ENCODE data around the gene SNX20.

The SNX20 gene, protein sequence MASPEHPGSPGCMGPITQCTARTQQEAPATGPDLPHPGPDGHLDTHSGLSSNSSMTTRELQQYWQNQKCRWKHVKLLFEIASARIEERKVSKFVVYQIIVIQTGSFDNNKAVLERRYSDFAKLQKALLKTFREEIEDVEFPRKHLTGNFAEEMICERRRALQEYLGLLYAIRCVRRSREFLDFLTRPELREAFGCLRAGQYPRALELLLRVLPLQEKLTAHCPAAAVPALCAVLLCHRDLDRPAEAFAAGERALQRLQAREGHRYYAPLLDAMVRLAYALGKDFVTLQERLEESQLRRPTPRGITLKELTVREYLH

DNA sequence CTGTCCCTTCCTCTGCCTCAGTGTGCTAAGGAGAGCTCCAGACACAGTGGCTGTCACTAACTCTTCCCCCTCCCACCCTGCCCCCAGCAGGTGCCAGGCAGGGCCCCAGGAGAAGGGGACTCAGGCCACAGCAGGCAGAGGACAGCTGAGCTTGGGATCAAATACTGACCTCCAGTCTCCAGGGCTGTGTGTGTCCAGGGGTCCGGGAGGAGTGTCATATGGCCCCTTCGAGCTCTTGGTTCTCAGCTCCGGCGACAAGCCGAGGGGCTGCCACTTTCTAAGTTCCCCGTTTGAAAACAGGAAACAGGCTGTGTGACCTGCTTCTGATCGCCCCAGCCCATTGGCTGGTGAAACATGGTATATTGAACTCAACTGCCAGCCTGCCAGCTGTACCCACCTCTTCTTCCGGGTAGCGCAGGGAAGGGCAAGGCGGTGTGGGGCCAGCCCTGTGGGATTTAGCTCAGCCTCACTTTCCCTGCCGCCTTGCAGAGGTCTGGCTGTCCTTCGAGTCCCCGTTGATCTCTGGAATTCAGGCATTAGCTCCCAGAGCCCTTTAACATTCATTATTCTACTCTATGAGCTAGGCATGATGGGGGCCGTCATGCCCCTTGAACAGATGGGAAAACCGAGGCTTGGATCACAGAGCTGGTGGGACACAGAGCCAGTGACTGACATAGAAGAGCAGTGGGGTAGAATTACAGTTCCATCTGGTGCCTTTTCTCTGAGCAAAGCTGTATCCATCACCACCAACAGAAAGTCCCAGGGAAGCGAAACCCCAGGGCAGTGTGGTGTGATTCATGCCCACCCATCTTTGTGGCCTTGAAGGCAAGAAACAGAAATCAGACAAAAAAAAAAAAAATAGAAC, at the start of gene SNX20:
Gene SNX20, minus strand, starts transcription at position 292 of the 865 bp plus-strand sequence. CDS start 3,786 bp downstream, outside the sequence.
- no peak for DNase-seq

DNA sequence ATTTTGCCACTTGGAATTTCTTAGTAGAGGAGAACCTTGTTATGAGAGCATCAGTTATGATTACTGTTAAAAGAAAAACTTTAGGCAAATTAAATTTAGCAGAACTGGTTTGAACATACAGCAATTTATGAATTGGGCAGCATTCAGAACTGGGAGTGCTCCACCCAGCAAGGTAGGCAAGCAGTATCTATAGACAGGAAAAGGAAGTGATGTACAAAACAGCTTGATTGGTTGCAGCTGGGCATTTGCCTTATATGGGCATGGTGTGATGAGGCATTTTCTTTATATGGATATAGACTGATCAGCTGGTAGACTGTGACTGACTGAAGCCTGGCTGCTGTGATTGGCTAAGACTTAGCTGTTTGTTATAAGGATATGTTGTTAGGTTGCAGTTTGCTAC, 43.2 kb upstream of the SNX20 start:
- no peak for DNase-seq

DNA sequence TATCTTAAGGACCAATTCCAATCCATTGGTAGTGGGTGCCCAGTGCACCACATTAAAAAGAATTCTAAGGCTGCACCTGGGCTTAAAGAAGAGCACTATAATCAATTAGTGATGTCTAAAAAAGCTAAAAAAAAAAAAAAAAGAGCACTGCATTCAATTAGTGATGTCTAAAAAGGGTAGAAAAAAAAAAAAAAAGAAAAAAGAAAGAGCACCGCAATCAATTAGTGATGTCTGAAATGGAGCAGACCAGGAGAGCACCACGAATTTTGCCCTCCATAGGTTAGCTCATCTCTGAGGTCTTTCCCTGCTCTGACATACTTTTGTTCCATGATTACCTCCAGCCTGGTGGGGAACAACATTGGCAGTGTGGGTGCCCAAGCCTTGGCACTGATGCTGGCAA, 41.8 kb upstream of the SNX20 start:
- no peak for DNase-seq

GRCh38 chr16:50722405-50722737, 41.3 kb upstream of the SNX20 start:
- no peak for DNase-seq

DNA sequence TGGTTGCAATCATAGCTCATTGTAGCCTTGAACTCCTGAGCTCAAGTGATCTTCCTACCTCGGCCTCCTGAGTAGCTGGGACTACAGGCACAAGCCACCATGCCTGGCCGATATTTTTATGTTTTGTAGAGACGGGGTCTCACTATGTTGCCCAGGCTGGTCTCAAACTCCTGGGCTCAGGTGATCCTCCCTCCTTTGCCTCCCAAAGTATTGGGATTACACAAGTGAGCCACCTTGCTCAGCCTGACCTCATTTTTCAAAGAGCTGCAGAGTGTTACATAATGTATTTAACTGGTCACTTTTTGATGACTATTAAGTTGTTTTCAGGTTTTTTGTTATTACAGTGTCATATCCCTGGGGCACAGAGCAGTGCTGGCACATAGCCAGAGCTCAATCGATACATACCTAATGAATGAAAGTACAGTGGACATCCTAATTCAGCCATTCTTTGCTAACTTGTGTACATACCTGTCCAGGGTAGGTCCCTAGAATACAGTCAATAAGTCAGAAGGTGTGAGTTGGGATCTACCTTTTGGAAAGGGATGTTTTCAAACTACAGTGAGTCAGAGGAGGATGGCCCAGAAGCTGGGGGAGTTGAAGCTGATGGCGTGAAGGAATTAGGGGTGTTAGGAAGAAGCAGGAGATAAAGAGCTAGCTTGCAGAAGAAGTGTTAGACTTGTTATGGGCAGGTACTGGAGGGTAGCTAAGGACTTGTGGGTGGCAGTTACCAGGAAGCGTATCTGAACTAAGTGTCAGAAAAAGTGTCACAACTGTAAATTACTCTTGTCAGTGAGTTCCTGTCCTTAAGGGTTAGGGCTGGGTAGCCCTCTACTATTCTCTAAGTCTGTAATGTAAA, 40.7 kb upstream of the SNX20 start:
- no peak for DNase-seq

DNA sequence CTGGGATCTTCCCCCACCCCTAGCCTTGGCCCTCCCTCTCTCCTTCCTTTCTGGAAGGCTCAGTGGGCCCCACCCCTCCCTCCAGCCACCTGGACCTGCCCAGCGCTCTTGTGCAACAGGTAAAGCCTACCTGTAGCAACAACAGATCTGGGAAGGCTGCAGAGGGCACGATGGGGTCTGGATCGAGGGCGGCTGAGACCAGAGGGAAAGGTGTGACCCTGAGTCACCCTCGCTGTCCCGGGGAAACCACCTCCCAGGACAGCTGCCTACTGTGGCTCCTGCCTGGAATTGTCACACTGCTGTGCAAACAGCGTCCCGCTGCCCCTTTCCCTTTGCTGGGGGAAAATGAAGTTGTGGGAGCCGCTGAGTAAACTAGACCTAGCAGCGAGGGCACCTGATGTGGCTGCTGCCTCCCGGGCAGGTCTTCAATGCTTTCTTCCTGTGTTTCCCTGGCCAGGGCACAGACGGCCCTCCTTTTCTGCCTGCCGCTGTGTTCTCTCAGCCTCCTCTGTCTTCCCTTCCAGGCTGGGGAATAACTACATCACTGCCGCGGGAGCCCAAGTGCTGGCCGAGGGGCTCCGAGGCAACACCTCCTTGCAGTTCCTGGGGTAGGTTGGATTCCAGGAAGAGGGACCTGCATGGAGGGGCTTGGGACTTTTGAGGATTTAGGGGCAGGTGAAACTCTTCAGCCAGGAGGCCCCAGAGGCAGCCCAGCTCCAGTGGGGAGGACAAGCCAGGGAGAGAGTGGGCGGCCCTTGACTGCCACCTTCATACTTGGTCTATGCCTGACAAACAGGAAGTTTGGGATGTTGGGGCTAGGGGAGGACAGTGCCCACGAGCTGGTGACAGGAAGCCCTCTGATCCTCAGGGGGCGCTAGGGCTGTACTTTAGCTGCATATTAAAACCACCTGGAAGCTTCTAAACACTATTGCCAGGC, 38.6 kb upstream of the SNX20 start:
- DNase-seq: no peak

GRCh38 chr16:50718761-50719400, 37.8 kb upstream of the SNX20 start:
- DNase-seq: no peak

DNA sequence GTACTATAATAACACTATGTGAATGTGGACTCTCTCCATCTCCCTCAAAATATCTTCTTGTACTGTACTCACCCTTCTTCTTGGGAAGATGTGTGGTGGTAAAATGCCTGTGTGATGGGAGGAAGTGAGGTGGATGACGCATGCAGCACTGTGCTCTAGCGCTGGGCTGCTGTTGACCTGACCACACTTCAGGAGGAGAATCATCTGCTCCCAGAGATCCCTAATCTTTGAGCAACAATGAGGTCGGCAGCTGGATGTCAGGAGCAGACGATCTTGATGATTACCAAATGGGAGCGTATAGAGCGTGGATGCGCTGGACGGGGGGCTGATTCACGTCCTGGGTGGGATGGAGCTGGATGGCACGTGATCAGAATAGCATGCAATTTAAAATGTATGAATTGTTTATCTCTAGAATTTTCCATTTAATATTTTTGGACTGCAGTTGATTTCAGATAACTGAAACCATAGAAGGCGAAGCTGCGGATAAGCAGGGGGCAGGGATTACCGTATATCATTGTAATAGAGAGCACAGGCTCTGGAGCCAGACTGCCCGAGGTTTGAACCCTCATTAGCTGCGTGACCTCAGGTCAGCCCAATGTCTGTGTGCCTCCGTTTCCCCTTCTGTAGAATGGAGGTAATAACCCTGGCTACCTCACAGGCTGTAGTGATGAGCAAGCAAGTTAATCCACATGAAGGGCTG, 37.1 kb upstream of the SNX20 start:
- no peak for DNase-seq

DNA sequence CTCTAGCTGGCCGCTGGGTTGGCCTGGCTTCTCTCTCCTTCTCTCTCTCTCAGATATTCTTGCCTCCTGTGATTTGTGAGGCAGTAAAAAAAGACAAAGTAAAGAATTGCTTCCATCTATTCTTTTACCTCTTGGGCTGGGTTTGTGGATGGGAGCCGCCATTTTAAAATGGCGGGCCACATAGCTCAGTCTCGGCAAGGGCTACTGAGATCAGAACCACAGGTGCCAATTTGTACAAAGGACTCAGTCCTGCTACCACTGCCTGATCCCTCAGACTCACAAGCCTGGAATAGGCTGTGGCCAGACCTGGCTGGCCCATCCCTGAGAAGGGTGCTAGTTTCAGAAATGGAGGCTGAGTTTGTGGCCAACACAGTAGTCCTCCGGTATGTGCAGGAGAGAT, 36.4 kb upstream of the SNX20 start:
- no peak for DNase-seq

DNA sequence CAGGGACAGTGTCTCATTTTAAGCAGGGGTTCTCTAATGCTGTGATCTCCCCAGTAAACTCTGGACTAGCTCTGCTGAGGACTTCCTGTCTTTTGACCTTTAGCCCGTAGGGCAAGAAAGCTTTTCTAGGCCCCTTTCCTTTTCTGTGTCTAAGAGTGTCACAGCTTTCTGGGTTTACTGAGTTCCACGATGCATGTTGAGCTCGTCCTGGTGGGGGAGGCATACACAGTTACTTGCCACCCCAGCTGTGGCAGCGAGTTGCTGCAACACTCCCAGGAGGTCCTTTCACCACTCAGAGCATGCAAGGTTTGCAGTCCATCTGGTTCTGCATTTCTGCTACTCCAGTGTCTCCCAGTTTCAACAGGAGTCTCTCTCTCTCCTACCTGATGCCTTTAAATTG, 36.0 kb upstream of the SNX20 start:
- no peak for DNase-seq

GRCh38 chr16:50712956-50713355, 31.8 kb upstream of the SNX20 start:
- DNase-seq: no peak

DNA sequence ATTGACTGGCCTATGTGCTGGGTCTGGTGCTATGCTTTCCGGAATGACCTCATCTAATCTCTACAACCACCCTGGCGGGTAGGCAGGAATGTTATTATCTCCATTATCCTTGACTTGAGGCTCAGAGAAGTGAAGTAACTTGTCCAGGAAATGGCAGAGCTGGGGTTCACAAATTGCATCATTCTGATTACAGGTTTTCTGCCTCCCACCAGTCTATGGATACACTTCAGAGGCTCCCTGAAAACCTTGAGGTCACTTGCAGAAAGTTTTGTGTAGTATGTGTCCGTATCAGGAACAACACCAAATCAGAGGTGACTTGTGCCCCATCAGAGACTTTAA, 31.4 kb upstream of the SNX20 start:
- no peak for DNase-seq

DNA sequence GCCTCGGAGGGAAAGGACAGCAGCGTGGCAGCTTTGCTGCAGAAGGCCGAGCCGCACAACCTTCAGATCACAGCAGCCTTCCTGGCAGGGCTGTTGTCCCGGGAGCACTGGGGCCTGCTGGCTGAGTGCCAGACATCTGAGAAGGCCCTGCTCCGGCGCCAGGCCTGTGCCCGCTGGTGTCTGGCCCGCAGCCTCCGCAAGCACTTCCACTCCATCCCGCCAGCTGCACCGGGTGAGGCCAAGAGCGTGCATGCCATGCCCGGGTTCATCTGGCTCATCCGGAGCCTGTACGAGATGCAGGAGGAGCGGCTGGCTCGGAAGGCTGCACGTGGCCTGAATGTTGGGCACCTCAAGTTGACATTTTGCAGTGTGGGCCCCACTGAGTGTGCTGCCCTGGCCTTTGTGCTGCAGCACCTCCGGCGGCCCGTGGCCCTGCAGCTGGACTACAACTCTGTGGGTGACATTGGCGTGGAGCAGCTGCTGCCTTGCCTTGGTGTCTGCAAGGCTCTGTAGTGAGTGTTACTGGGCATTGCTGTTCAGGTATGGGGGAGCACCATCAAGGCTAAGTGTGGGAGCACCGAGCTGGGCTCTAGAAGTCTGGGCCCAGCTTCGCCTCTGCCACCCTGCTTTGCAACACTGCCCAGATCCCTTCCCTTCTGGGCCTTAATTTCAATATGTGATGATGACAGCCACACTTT, 30.9 kb upstream of the SNX20 start:
- peak; percentile 85 for DNase-seq

- no peak for DNase-seq
Observed at GRCh38 chr16:50711040-50711439, 29.9 kb upstream of the SNX20 start.

- no peak for DNase-seq
Observed at GRCh38 chr16:50709980-50710379, 28.9 kb upstream of the SNX20 start.

DNA sequence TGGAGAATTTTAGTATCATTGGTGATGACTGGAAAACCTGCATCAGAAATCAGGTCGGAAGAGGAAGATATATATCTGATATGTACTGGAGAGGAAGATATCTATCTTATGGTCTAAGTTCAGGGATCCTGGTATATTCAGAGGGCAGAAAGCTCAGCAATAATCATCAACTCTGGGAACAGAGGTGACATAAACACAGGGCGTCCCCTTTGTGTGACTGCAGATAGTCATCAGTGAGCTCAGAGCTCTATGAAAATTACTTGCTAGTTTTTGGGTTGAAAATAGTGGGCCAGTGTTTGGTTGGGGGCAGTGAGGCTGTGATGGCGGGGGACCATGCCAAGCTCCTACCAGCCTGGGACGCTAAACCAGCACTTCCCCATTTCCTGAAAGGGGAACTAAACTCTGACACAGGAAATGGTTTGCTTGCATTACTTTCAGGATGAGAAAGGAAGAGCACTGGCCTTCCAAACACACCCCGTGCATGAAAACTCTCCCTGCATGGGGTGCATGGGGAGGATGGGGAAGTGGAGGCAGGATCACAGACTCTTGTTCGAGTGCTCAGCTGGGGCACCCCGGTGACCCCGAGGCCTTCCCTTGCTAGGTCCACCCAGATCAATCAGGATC, 28.1 kb upstream of the SNX20 start:
- no peak for DNase-seq

DNA sequence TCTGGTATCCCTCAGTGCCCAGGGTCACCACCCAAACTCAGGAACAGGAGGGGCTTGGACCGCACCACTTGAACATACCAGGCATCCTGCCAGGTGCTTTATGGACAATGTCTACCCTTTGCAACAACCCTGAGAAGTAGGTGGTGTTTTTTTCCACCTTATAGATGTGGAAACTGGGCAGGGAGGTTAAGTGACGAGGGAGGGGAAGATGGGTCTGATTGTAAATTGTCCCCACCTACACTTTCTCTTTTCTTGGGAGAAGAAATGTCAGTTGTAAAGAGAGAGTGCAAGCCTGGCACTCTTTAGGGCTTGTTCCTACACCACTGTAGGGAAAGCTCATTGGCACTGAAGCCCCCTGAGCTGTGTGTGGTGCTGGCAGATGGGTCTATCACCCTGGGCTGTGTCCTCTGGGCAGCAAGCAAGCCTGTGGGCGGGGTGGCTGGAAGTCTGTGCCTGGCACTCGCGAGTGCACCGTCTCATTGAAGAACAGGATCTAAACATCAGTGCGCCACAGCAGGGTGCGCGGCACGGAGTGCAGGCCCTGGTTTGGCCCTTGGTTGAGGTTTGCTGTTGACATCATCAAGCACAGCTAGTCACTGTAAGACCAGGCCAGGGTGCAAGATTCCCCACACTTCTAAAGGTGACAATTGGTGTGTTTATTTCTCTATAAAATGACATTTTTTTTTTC, 27.4 kb upstream of the SNX20 start:
- DNase-seq: no peak

GRCh38 chr16:50706250-50706649, 25.1 kb upstream of the SNX20 start:
- no peak for DNase-seq

GRCh38 chr16:50705436-50706110, 24.5 kb upstream of the SNX20 start:
- DNase-seq: no peak

Data from right hindlimb (tissue), 1 donor.